Activated effector memory CD4-positive, alpha-beta T cell treated with Interleukin-2 at 50 U/mL for 16 hours (primary cell): ENCODE measurements around the gene SOCS7.
A peak's percentile ranks its signal among the peaks of the same experiment; 100 is the strongest.

Source experiments
- DNase-seq: peaks from one replicate; pipeline ENCODE4 v3.0.0-alpha.2; 2020

SOCS7 gene

GRCh38 chr17:38443356-38444031 is 91.8 kb downstream of the SOCS7 start:
- no peak for DNase-seq

- DNase-seq: peak; percentile 25
Observed at GRCh38 chr17:38444151-38444550, 92.5 kb downstream of the SOCS7 start.

- DNase-seq: no peak
Observed at GRCh38 chr17:38447502-38448085, 96.0 kb downstream of the SOCS7 start.

GRCh38 chr17:38448208-38448771 is 96.6 kb downstream of the SOCS7 start:
- no peak for DNase-seq

- DNase-seq: no peak
Observed at GRCh38 chr17:38449364-38449763, 97.7 kb downstream of the SOCS7 start.

- DNase-seq: no peak
Observed at GRCh38 chr17:38450557-38451029, 98.9 kb downstream of the SOCS7 start.

- no peak for DNase-seq
Observed at GRCh38 chr17:38451030-38451839, 99.6 kb downstream of the SOCS7 start.

GRCh38 chr17:38451840-38452529 is 100.3 kb downstream of the SOCS7 start:
- DNase-seq: no peak

- no peak for DNase-seq
Observed at GRCh38 chr17:38452719-38453118, 101.1 kb downstream of the SOCS7 start.

- DNase-seq: no peak
Observed at GRCh38 chr17:38453951-38454421, 102.3 kb downstream of the SOCS7 start.

- DNase-seq: no peak
Observed at GRCh38 chr17:38454532-38454931, 102.9 kb downstream of the SOCS7 start.
